SHP77 (cell line): ENCODE data around the gene ASPM.
"Not testable (repeated sequence)": the region's sequence is repeated elsewhere in the genome, so short reads cannot be mapped to it uniquely, and the experiment has no call there.

Source experiments
- DNase-seq, 2 experiments: peaks; one replicate each; lab custom pipeline; 2025; lab: John Stamatoyannopoulos, UW

Gene ASPM

DNA sequence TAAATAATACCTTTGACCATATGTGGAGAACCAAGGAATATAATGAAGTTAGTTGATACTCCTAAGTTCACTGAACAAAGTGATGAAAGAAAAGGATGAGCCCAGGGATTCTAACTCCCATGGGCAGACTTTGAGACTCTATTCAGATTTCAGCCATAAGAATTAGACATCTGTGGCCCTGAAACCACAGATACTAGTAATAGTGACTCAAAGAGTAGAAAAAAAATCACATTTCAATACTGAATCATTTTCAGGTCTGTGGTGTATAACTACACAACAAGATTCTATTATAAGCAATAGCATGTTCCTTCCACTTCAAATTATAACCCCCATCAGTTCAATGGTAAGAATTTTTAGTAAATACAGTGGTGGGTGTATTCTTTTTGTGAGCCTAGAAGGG is 63.0 kb downstream of the ASPM start:
- DNase-seq = no peak

GRCh38 chr1:197081117-197081753 is 65.2 kb downstream of the ASPM start:
- DNase-seq = no peak

DNA sequence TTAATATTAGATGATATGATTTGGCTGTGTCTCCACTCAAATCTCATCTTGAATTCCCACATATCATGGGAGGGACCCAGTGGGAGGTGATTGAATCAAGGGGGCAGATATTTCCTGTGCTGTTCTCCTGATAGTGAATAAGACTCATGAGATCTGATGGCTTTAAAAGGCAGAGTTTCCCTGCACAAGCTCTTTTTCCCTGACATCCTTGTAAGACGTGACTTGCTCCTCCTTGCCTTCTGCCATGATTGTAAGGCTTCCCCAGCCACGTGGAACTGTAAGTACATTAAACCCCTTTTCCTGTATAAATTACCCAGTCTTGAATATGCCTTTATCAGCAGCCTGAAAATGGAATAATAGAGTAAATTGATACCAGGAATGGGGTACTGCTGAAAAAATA is 66.1 kb downstream of the ASPM start:
- no peak for DNase-seq

GRCh38 chr1:197076585-197076984 is 69.9 kb downstream of the ASPM start:
- DNase-seq = no peak

- DNase-seq = no peak
Observed at GRCh38 chr1:197073978-197074377, 72.5 kb downstream of the ASPM start.

GRCh38 chr1:197067457-197067818 is 79.0 kb downstream of the ASPM start:
- DNase-seq = no peak

- DNase-seq = no peak
Observed at GRCh38 chr1:197066719-197067456, 79.6 kb downstream of the ASPM start, which contains the start of gene F13B. Gene F13B (minus strand): TSS chr1:197067260. CDS start chr1:197067223, 37 bp downstream.

GRCh38 chr1:197066277-197066676 is 80.2 kb downstream of the ASPM start:
- no peak for DNase-seq

DNA sequence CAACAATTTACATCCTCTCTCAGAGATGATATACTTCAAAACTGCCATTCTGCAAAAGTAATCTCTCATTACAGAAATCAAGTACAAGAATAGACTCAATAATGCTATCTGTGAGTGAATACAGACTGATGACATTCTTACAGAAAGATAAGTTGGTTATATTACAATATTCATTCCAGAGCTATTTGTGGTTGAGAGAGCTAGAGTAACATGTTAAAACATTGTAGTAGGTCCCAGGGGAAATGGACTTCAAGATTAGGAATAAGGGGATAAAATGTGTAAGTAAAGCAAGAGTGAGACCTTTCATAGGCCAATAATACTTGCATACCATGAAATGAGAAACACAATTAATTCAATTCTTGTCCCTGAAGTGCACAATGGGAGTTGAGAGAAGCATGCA is 80.9 kb downstream of the ASPM start:
- no peak for DNase-seq

GRCh38 chr1:197063212-197063611 is 83.3 kb downstream of the ASPM start:
- no peak for DNase-seq

DNA sequence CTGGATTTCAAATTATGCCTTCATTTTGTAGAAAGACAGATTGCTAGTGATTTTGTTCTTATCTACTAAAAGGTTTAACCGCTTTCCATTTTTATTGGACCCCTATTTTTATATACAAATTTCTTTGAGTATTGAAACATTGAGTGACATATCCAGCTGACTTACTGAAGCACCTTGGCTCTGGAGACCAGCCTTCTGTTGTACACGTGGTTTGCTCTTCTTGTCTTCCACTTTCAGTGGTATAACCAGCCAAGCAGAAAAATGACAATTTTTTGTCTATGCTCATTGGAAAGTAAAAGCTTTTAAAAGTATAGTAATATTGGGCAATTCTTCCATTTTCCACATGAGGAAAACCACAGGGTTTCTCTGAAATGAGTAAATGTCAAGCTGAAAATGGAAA is 83.8 kb downstream of the ASPM start:
- no peak for DNase-seq

GRCh38 chr1:197049100-197049499 is 97.4 kb downstream of the ASPM start:
- DNase-seq = no peak

GRCh38 chr1:197042676-197043341 is 103.7 kb downstream of the ASPM start:
- DNase-seq = peak; percentile 40 to 48

- no peak for DNase-seq
Observed at GRCh38 chr1:197041486-197042353, 104.7 kb downstream of the ASPM start.

DNA sequence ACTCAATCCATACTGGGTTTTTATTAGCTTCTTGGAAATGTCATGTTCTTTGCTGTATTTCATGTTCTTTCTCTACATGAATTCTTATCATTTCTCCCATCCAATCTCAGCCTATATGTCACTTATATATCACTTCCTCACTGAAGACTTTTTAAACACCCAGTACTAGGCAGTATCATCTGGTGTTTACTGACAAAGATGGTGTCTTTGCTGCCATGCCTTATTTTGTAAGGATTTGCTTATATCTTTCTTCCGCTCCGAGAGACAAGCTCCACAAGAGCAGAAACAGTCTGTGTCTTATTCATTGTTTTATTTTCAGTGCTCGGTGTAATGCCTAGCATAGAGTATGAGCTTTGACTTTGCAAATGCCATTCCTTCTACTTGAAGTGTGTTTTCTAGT is 109.6 kb downstream of the ASPM start:
- DNase-seq = no peak

- not testable (repeated sequence) for DNase-seq
Observed at GRCh38 chr1:197034631-197035339, 111.7 kb downstream of the ASPM start.
